ENCODE results near the gene TGFBI.

- TF ChIP-seq CTCF (IDR thresholded peaks at IDR 0.05 in 4 of 5, conservative IDR thresholded peaks at IDR 0.05 in 1 of 5), result no peak
- no peak for TF ChIP-seq POLR2A (IDR thresholded peaks at IDR 0.05)
These were observed 27.3 kb upstream of the TGFBI start for GRCh38 chr5:136001466-136001981.
